Naive thymus-derived CD4-positive, alpha-beta T cell (primary cell): Measurements from ENCODE around the gene BBS10. TPM values are rescaled to one million over a fixed set of nuclear protein-coding genes. Genes with fewer than 3 reads are reported as not detected.
A peak's percentile ranks its signal among the peaks of the same experiment; 100 is the strongest.
"Not testable (repeated sequence)": the region's sequence is repeated elsewhere in the genome, so short reads cannot be mapped to it uniquely, and the experiment has no call there.

ENCODE experiments used
- ATAC-seq: fragments of 150-1000 bp; cut with Tn5 transposase; 2 replicates; pipeline ENCODE4 v1.10.0; 2021; ENCODE audit warnings: mild to moderate bottlenecking, moderate library complexity
- CTCF ChIA-PET: fragments of 350-600 bp; sonication (Branson Sonifier 250); formaldehyde crosslinking; loops from one replicate; lab custom pipeline; 2021; ENCODE audit warnings: antibody characterized with exemption; lab: Charles Lee
- POLR2A ChIA-PET: fragments of 350-600 bp; sonication (Branson Sonifier 250); formaldehyde crosslinking; loops from one replicate; lab custom pipeline; 2021; ENCODE audit warnings: antibody characterized with exemption, inconsistent platforms; lab: Charles Lee
- DNase-seq, 9 donors: peaks; one replicate each; pipeline versions ENCODE4 v3.0.0 to v3.0.0-alpha.2; 2020 to 2022; ENCODE audit warnings: mixed read lengths in 1 of 9
- H3K27ac ChIP-seq: one replicate; pipeline ENCODE4 v1.7.0; 2013; ENCODE audit warnings: mild to moderate bottlenecking, low read depth, low read length, moderate library complexity
- H3K27me3 ChIP-seq, 2 donors: one replicate each; pipeline ENCODE4 v1.7.0; 2013; ENCODE audit warnings: low read length in 2 of 2, mild to moderate bottlenecking in 2 of 2, moderate library complexity in 2 of 2; ENCODE audit not compliant: control insufficient read depth in 2 of 2, insufficient read depth in 2 of 2
- H3K36me3 ChIP-seq, 3 experiments: 1 replicate in 2 of 3; 2 replicates in 1 of 3; pipeline ENCODE4 v1.7.0; 2013; ENCODE audit warnings: low read length in 3 of 3, mild to moderate bottlenecking in 3 of 3, moderate library complexity in 1 of 3; ENCODE audit not compliant: insufficient read depth in 3 of 3, control insufficient read depth in 2 of 3
- H3K4me1 ChIP-seq, 2 donors: one replicate each; pipeline ENCODE4 v1.7.0; 2013; ENCODE audit warnings: low read length in 2 of 2, mild to moderate bottlenecking in 2 of 2, moderate library complexity in 1 of 2; ENCODE audit not compliant: control insufficient read depth in 2 of 2, insufficient read depth in 2 of 2
- H3K4me3 ChIP-seq: 2 replicates; pipeline ENCODE4 v1.7.0; 2013; ENCODE audit warnings: mild to moderate bottlenecking, low read length
- H3K9me3 ChIP-seq, 3 experiments: 1 replicate in 2 of 3; 2 replicates in 1 of 3; pipeline ENCODE4 v1.7.0; 2013; ENCODE audit warnings: low read length in 3 of 3; ENCODE audit not compliant: control insufficient read depth in 2 of 3
- H3K27ac Mint-ChIP-seq, 9 donors: one replicate each; pipeline ENCODE4 v1.8.0; 2020 to 2022; ENCODE audit warnings: mixed read lengths in 9 of 9, mild to moderate bottlenecking in 8 of 9, moderate library complexity in 5 of 9, inconsistent platforms in 2 of 9
- H3K27me3 Mint-ChIP-seq, 5 donors: one replicate each; pipeline ENCODE4 v1.8.0; 2021 to 2022; ENCODE audit warnings: mixed read lengths in 5 of 5, mild to moderate bottlenecking in 1 of 5
- H3K36me3 Mint-ChIP-seq, 5 donors: one replicate each; pipeline ENCODE4 v1.8.0; 2020 to 2022; ENCODE audit warnings: mixed read lengths in 5 of 5, mild to moderate bottlenecking in 3 of 5, inconsistent platforms in 1 of 5
- H3K4me1 Mint-ChIP-seq, 7 donors: one replicate each; pipeline ENCODE4 v1.8.0; 2020 to 2022; ENCODE audit warnings: mixed read lengths in 7 of 7, mild to moderate bottlenecking in 3 of 7, inconsistent platforms in 1 of 7
- H3K4me3 Mint-ChIP-seq, 10 donors: one replicate each; pipeline ENCODE4 v1.8.0; 2020 to 2022; ENCODE audit warnings: mild to moderate bottlenecking in 10 of 10, mixed read lengths in 10 of 10, moderate library complexity in 6 of 10, inconsistent platforms in 2 of 10
- H3K9me3 Mint-ChIP-seq, 11 donors: one replicate each; pipeline ENCODE4 v1.8.0; 2020 to 2022; ENCODE audit warnings: mixed read lengths in 11 of 11, mild to moderate bottlenecking in 4 of 11, inconsistent platforms in 1 of 11, moderate library complexity in 1 of 11
- intact Hi-C, 2 donors: fragments of 100-400 bp; cut with micrococcal nuclease; formaldehyde crosslinking; loops; one replicate each; pipeline ENCODE4 v1.15.1; 2023
- polyA plus RNA-seq, 2 donors: library from polyadenylated mRNA; unstranded; fragments of 300-500 nt; fragmentation: Illumina TruSeq; gene quantifications; one replicate each; pipeline ENCODE4 v1.2.3, GENCODE V29; 2021
- total RNA-seq, 6 experiments: library from RNA in 5 of 6; stranded (reverse) in 5 of 6; gene quantifications; 1 replicate in 5 of 6; 2 replicates in 1 of 6; pipeline ENCODE4 v1.2.3 and lab custom pipeline; 2021 to 2026

The BBS10 gene
- total and polyA plus RNA-seq, 7 experiments from 2014 or later, result 1.7 to 11.5 (median 2.7) TPM

DNA sequence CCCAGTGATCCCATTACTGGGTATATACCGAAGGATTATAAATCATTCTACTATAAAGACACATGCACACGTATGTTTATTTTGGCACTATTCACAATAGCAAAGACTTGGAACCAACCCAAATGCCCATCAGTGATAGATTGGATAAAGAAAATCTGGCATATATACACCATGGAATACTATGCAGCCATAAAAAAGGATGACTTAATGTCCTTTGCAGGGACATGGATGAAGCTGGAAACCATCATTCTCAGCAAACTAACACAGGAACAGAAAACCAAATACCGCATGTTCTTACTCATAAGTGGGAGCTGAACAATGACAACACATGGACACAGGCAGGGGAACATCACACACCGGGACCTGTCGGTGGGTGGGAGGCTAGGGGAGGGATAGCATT lies 15.9 kb upstream of the BBS10 start:
- ATAC-seq, H3K27me3 ChIP-seq, H3K4me1 ChIP-seq, H3K27ac Mint-ChIP-seq, POLR2A ChIA-PET, H3K4me3 ChIP-seq, H3K4me3 Mint-ChIP-seq, H3K9me3 ChIP-seq, intact Hi-C loops, H3K4me1 Mint-ChIP-seq, CTCF ChIA-PET, DNase-seq, H3K27ac ChIP-seq, H3K27me3 Mint-ChIP-seq: not testable (repeated sequence)
- Mint-ChIP-seq H3K9me3 (peaks cover 0 to 35% (median 7%) of the 10 kb centered on the region in 11 donors), H3K36me3 (peaks cover 21 to 76% (median 70%) of the 10 kb centered on the region in 5 donors)
- H3K36me3 ChIP-seq, result peaks cover 6 to 50% (median 15%) of the 10 kb centered on the region in 3 experiments

DNA sequence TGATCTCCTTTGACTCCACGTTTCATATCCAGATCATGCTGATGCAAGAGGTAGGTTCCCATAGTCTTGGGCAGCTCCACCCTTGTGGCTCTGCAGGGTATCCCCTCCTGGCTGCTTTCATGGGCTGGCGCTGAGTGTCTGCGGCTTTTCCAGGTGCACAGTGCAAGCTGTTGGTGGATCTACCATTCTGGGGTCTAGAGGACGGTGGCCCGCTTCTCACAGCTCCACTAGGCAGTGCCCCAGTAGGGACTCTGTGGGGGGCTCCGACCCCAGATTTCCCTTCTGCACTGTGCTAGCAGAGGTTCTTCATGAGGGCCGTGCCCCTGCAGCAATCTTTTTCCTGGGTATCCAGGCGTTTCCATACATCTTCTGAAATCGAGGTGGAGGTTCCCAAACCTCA lies 12.1 kb upstream of the BBS10 start:
- Mint-ChIP-seq H3K4me3 (no peak overlapping the region), H3K4me1 (no peaks in the 10 kb centered on the region), H3K36me3 (peaks cover 4 to 69% (median 43%) of the 10 kb centered on the region in 5 donors), H3K27me3 (no peaks in the 10 kb centered on the region), H3K27ac (no peak overlapping the region), H3K9me3 (peaks cover 0 to 6% (median 1%) of the 10 kb centered on the region in 11 donors)
- Histone ChIP-seq H3K9me3 (no peaks in the 10 kb centered on the region), H3K27ac (no peak overlapping the region), H3K27me3 (no peaks in the 10 kb centered on the region), H3K4me3 (no peak overlapping the region), H3K36me3 (peaks cover 0 to 45% (median 5%) of the 10 kb centered on the region in 3 experiments), H3K4me1 (no peaks in the 10 kb centered on the region)
- intact Hi-C loops, result no loop called here
- POLR2A ChIA-PET, result no interaction called here
- CTCF ChIA-PET, result no interaction called here
- no peak for ATAC-seq
- DNase-seq, result no peak

DNA sequence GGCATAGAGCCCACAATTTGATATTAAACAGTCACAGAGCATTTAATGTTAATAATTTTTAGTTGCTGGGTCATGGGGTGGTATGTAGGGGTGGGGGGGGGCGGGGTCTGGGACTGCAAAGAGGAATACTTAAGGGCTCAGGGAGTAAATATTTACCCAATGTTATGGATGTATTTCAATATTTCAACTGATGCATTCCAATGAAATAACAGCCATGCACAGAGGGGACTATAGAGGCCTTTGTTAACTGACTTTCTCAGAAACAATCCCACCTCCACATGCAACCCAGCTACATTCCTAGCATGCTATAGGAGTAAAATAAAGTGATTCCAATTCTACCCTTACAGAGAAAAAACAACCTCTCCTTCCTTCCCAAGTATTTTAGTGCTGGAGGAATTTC lies 7.9 kb upstream of the BBS10 start:
- no peak overlapping the region for H3K27ac ChIP-seq
- Mint-ChIP-seq H3K27ac (no peak overlapping the region), H3K27me3 (no peaks in the 10 kb centered on the region), H3K4me3 (no peak overlapping the region), H3K36me3 (peaks cover 3 to 39% (median 19%) of the 10 kb centered on the region in 5 donors), H3K4me1 (no peaks in the 10 kb centered on the region), H3K9me3 (no peaks in the 10 kb centered on the region)
- ChIA-PET CTCF (no interaction called here), POLR2A (no interaction called here)
- peaks cover 0 to 39% (median 5%) of the 10 kb centered on the region in 3 experiments for H3K36me3 ChIP-seq
- no peak overlapping the region for H3K4me3 ChIP-seq
- no peaks in the 10 kb centered on the region for H3K9me3 ChIP-seq
- no peaks in the 10 kb centered on the region for H3K4me1 ChIP-seq
- DNase-seq (no peak), ATAC-seq (no peak)
- intact Hi-C loops, result no loop called here
- no peaks in the 10 kb centered on the region for H3K27me3 ChIP-seq

DNA sequence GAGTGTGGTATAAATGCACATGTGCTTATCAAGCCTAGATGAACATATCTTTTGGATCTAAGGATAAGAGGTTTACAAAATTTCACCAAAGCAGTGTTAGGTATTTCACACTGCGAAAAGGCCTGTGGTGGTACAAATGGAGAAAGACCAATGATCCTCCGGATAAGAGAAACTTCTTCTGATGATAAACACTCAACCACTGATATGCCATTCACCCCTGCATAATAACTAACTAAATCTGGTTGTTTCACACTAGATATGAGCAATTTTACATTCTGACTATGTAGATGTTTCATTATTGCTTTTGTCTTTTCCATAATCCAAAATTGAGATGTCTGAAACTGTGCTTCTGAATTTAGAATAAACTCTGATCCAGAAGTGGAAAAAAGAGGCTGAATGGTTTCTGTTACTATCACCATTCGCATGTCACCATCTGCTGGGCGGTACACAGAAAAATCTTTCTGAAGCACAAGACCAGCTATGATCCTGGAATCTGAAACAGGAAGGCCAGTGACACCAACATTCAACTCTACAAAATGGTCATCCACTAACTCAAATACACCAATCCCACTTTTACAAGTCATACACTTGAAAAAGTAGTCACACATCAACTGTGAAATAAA lies 1.3 kb downstream of the BBS10 start:
- peak overlapping the region in 5 of 9 donors; percentile 72 to 94 (median 92) for H3K27ac Mint-ChIP-seq
- peaks cover 0 to 2% (median 0%) of the 10 kb centered on the region in 11 donors for H3K9me3 Mint-ChIP-seq
- no peaks in the 10 kb centered on the region for H3K36me3 ChIP-seq
- H3K36me3 Mint-ChIP-seq, result peaks cover 0 to 5% (median under 1%) of the 10 kb centered on the region in 5 donors
- ChIA-PET POLR2A (interaction anchor here (0.6 to 1.6 kb wide), 3 partner anchors 62 to 836 kb away, joined by 4 to 5 read pairs (median 4); partner anchors contain the start of gene KRR1), CTCF (interaction anchor here (0.7 kb wide), 1 partner anchor 315 kb away, joined by 3 read pairs; the partner anchor contains the start of gene PHLDA1)
- peaks cover 16 to 20% of the 10 kb centered on the region in 2 donors for H3K4me1 ChIP-seq
- no peak for ATAC-seq
- no peak overlapping the region for H3K27ac ChIP-seq
- H3K4me3 ChIP-seq, result no peak overlapping the region
- H3K27me3 Mint-ChIP-seq, result no peaks in the 10 kb centered on the region
- peak overlapping the region in 9 of 10 donors; percentile 89 to 98 (median 95) for H3K4me3 Mint-ChIP-seq
- H3K9me3 ChIP-seq, result no peaks in the 10 kb centered on the region
- no peaks in the 10 kb centered on the region for H3K27me3 ChIP-seq
- peaks cover 15 to 48% (median 30%) of the 10 kb centered on the region in 7 donors for H3K4me1 Mint-ChIP-seq
- DNase-seq, result no peak
- intact Hi-C loops, result loop anchor here (5.0 to 10.0 kb wide), 6 partner anchors 110 to 1810 kb away; partner anchors contain the start of genes ATXN7L3B (in 1 of the 2), CAPS2 (in 1 of the 2), GLIPR1L1 (in 1 of the 2) and PHLDA1 (in 1 of the 2)

DNA sequence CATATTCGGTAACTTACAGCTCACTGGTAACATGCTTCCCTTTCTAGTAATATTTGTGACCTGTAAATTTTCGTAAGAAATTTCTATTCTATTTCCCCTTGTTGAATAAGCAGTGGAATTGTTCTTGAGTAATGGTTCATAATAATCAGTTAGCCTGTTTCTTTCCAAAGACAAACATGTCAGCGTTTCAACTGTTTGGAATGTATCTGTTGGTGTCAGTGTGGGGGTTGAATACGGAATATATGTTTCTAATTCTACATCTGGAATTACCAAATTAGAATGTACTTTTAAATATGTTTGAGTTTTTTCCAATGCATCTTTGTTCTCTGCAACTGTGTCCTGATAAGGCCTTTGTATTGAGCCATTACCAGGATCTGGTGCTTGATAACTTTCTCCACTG lies 2.0 kb downstream of the BBS10 start:
- H3K36me3 Mint-ChIP-seq, result peaks cover 0 to 5% (median 4%) of the 10 kb centered on the region in 5 donors
- ChIA-PET CTCF (no interaction called here), POLR2A (no interaction called here)
- intact Hi-C loops, result loop anchor here (5.0 to 10.0 kb wide), 6 partner anchors 111 to 1809 kb away; partner anchors contain the start of genes ATXN7L3B (in 1 of the 2), CAPS2 (in 1 of the 2), GLIPR1L1 (in 1 of the 2) and PHLDA1 (in 1 of the 2)
- H3K4me1 Mint-ChIP-seq, result peaks cover 15 to 48% (median 30%) of the 10 kb centered on the region in 7 donors
- H3K9me3 Mint-ChIP-seq, result peaks cover 0 to 2% (median 0%) of the 10 kb centered on the region in 11 donors
- H3K27me3 Mint-ChIP-seq, result peaks cover 0 to 1% (median 0%) of the 10 kb centered on the region in 5 donors
- ATAC-seq (no peak), DNase-seq (no peak)
- H3K27me3 ChIP-seq, result no peaks in the 10 kb centered on the region
- peak overlapping the region in 3 of 10 donors; percentile 27 to 98 (median 96) for H3K4me3 Mint-ChIP-seq
- no peaks in the 10 kb centered on the region for H3K36me3 ChIP-seq
- no peaks in the 10 kb centered on the region for H3K9me3 ChIP-seq
- peaks cover 16 to 20% of the 10 kb centered on the region in 2 donors for H3K4me1 ChIP-seq
- no peak overlapping the region for H3K4me3 ChIP-seq
- no peak overlapping the region for H3K27ac ChIP-seq
- no peak overlapping the region for H3K27ac Mint-ChIP-seq

DNA sequence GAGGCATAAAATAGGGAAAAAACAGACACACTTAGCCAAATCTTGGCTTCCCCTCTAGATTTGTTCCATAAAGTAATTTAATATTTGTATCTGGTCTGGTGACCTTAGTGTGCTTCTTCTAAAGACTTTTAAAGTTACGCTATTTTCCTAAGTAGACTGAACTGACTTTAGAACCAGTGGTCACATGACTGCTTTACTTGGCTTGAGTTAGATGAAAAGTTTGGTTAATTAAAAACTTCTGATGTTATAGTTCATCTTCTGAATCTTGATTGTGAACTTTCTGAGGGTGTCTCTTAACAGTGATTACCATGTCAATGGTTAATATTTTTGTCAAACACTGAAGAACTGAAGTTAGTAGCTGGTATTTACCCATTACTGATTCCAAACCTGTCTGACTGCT lies 2.6 kb downstream of the BBS10 start:
- peaks cover 16 to 20% of the 10 kb centered on the region in 2 donors for H3K4me1 ChIP-seq
- Mint-ChIP-seq H3K4me3 (peak overlapping the region in 1 of 10 donors; percentile 27), H3K27me3 (peaks cover 0 to 2% (median 0%) of the 10 kb centered on the region in 5 donors), H3K27ac (no peak overlapping the region), H3K4me1 (peaks cover 15 to 48% (median 30%) of the 10 kb centered on the region in 7 donors), H3K9me3 (peaks cover 0 to 2% (median 0%) of the 10 kb centered on the region in 11 donors), H3K36me3 (peaks cover 0 to 5% (median 4%) of the 10 kb centered on the region in 5 donors)
- DNase-seq (no peak), ATAC-seq (no peak)
- no peaks in the 10 kb centered on the region for H3K27me3 ChIP-seq
- intact Hi-C loops, result loop anchor here (5.0 to 10.0 kb wide), 6 partner anchors 112 to 1808 kb away; partner anchors contain the start of genes ATXN7L3B (in 1 of the 2), CAPS2 (in 1 of the 2), GLIPR1L1 (in 1 of the 2) and PHLDA1 (in 1 of the 2)
- CTCF ChIA-PET, result no interaction called here
- H3K9me3 ChIP-seq, result no peaks in the 10 kb centered on the region
- H3K27ac ChIP-seq, result no peak overlapping the region
- POLR2A ChIA-PET, result no interaction called here
- no peak overlapping the region for H3K4me3 ChIP-seq
- no peaks in the 10 kb centered on the region for H3K36me3 ChIP-seq
